Breast epithelium (tissue), 4 donors: ENCODE measurements around the gene FNIP1. TPM values are rescaled to one million over a fixed set of nuclear protein-coding genes. Genes with fewer than 3 reads are reported as not detected.

ENCODE experiments used
- DNase-seq, 2 donors: peaks; one replicate each; pipeline ENCODE4 v3.0.0-alpha.2; 2019; ENCODE audit warnings: low spot score in 2 of 2
- H3K27ac ChIP-seq, 2 donors: fragments of 200-600 bp; sonication (generic) in 1 of 2; one replicate each; pipeline ENCODE4 v1.5.1; 2016 to 2019; ENCODE audit warnings: mild to moderate bottlenecking in 1 of 2
- H3K27me3 ChIP-seq, 2 donors: fragments of 200-600 bp; sonication (generic) in 1 of 2; one replicate each; pipeline versions ENCODE4 v1.5.1 to v1.6.0; 2017 to 2019; ENCODE audit warnings: control low read depth in 1 of 2, mild to moderate bottlenecking in 1 of 2
- H3K36me3 ChIP-seq: fragments of 200-600 bp; one replicate; pipeline ENCODE4 v1.5.1; 2019
- H3K4me1 ChIP-seq, 2 donors: fragments of 200-600 bp; sonication (generic); one replicate each; pipeline ENCODE4 v1.5.1; 2016 to 2019; ENCODE audit warnings: control low read depth in 1 of 2
- H3K4me3 ChIP-seq, 3 donors: fragments of 200-600 bp; sonication (generic); 1 replicate in 2 of 3; 2 replicates in 1 of 3; pipeline ENCODE4 v1.5.1; 2016 to 2019; ENCODE audit warnings: mild to moderate bottlenecking in 3 of 3, moderate library complexity in 2 of 3
- H3K9me3 ChIP-seq, 2 donors: fragments of 200-600 bp; sonication (generic) in 1 of 2; one replicate each; pipeline ENCODE4 v1.5.1; 2016 to 2019; ENCODE audit warnings: control low read depth in 1 of 2
- CTCF ChIP-seq, 3 donors: fragments of 450-650 bp; IDR thresholded peaks; one replicate each; pipeline ENCODE4 v1.5.1; 2016 to 2017; ENCODE audit warnings: antibody characterized with exemption in 3 of 3, mild to moderate bottlenecking in 3 of 3, moderate library complexity in 3 of 3
- POLR2A ChIP-seq: fragments of 450-650 bp; IDR thresholded peaks from one replicate; pipeline ENCODE4 v1.6.1; 2016; ENCODE audit warnings: antibody characterized with exemption, mild to moderate bottlenecking, moderate library complexity
- POLR2AphosphoS5 ChIP-seq, 3 donors: sonication (generic); formaldehyde crosslinking; IDR thresholded peaks; one replicate each; pipeline ENCODE4 v1.6.1; 2017; ENCODE audit warnings: antibody characterized with exemption in 3 of 3
- intact Hi-C: fragments of 100-400 bp; cut with DNase I; formaldehyde crosslinking; loops from one replicate; pipeline ENCODE4 v1.15.1; 2023; ENCODE audit warnings: low total_unique reads
- total RNA-seq, 3 donors: library from RNA; depleted of rRNA; stranded (reverse); fragments of >200 nt; gene quantifications; one replicate each; pipeline ENCODE4 v1.1.0, GENCODE V29; 2016

Gene FNIP1
- total RNA-seq, 3 donors from 2014 or later = 60.3 to 96.3 (median 70.9) TPM

- TF ChIP-seq POLR2AphosphoS5 (IDR thresholded peaks at IDR 0.05) (no peak), CTCF (IDR thresholded peaks at IDR 0.05) (no peak), POLR2A (no peak)
- no peak overlapping the region for H3K4me3 ChIP-seq
- no peak for DNase-seq
- peaks cover 0 to 6% of the 10 kb centered on the region in 2 donors for H3K4me1 ChIP-seq
- H3K9me3 ChIP-seq = peaks cover 0 to 3% of the 10 kb centered on the region in 2 donors
- intact Hi-C loops = loop anchor here (5.0 kb wide), 1 partner anchor 482 kb away; the partner anchor contains the start of gene LYRM7
- no peak overlapping the region for H3K27ac ChIP-seq
- no peaks in the 10 kb centered on the region for H3K27me3 ChIP-seq
- H3K36me3 ChIP-seq = peaks cover 2% of the 10 kb centered on the region
Observed at GRCh38 chr5:131654776-131655175, 142.0 kb downstream of the FNIP1 start.

DNA sequence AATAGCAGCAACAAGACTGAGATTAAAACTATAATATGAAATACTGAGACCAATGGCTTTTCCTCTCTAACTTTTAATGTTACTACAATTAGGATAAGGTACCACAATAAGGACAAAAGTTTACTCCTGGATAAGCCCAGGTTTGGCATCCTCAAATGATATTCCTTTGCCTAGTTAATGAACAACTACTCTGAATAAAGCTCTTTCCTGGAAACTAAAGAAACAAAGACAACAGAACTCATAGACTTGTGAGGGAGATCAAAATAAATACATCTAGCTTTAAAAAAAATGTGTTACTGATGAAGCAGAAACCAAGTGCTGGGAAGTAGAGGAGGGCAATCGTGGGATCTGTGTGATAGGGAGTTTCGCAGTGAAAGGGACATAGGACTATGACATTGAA is 142.5 kb downstream of the FNIP1 start:
- Histone ChIP-seq H3K4me3 (no peak overlapping the region), H3K27ac (no peak overlapping the region), H3K9me3 (no peaks in the 10 kb centered on the region), H3K27me3 (no peaks in the 10 kb centered on the region), H3K4me1 (peaks cover 0 to 6% of the 10 kb centered on the region in 2 donors), H3K36me3 (no peaks in the 10 kb centered on the region)
- intact Hi-C loops = no loop called here
- TF ChIP-seq POLR2AphosphoS5 (IDR thresholded peaks at IDR 0.05) (no peak), POLR2A (no peak)
- DNase-seq = no peak

DNA sequence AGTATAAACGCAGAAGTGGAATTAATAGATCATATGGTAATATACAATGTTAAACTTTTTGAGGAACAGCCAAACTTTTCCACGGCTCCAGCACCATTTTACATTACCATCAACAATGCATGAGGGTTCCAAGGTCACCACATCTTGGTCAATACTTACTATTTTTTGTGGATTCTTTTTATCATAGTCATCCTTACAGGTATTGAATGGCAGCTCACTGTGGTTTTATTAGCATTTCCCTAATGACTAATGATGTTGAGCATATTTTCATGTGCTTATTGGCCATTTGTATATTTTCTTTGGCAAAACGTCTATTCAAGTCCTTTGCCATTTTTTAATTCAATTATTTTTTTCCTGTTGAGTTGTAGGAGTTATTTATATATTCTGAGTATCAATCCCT is 147.7 kb downstream of the FNIP1 start:
- H3K36me3 ChIP-seq = no peaks in the 10 kb centered on the region
- H3K4me1 ChIP-seq = no peaks in the 10 kb centered on the region
- TF ChIP-seq CTCF (IDR thresholded peaks at IDR 0.05) = no peak
- TF ChIP-seq POLR2AphosphoS5 (IDR thresholded peaks at IDR 0.05) = no peak
- no peak for TF ChIP-seq POLR2A
- no peak for DNase-seq
- no peak overlapping the region for H3K4me3 ChIP-seq
- H3K27me3 ChIP-seq = no peaks in the 10 kb centered on the region
- intact Hi-C loops = no loop called here
- no peak overlapping the region for H3K27ac ChIP-seq
- no peaks in the 10 kb centered on the region for H3K9me3 ChIP-seq

DNA sequence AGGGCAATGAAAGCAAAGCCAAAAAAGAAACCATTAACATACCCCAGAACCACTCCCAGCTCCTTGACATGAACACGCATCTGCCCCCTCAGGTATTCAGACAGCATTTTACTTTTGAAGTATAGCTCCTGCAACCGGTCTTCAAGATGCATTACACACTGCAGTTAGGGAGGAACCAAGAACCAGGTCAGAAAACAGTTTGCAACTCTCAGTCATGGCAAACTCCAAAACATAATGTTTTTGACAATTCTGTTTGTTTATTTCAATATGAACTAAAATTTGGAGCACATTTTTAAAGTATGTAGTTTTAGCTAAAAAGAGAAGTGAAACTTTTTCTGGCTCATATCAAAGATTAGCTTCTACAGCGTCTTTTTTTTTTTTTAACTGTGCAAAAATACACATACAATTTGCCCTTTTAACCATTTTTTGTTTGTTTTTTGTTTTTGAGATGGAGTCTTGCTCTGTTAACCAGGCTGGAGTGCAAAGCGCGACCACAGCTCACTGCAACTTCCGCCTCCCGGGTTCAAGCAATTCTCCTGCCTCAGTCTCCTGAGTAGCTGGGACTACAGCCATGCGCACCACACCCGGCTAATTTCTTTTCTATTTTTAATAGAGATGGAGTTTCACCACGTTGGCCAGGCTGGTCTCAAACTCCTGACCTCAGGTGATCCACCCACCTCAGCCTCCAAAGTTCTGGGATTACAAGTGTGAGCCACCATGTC is 149.6 kb downstream of the FNIP1 start:
- Histone ChIP-seq H3K4me1 (no peaks in the 10 kb centered on the region), H3K9me3 (no peaks in the 10 kb centered on the region), H3K36me3 (no peaks in the 10 kb centered on the region), H3K27ac (no peak overlapping the region), H3K27me3 (no peaks in the 10 kb centered on the region), H3K4me3 (no peak overlapping the region)
- DNase-seq = no peak
- intact Hi-C loops = no loop called here
- TF ChIP-seq CTCF (IDR thresholded peaks at IDR 0.05) = no peak
- TF ChIP-seq POLR2A = no peak
- TF ChIP-seq POLR2AphosphoS5 (IDR thresholded peaks at IDR 0.05) = no peak

GRCh38 chr5:131644822-131645221 is 152.0 kb downstream of the FNIP1 start:
- Histone ChIP-seq H3K36me3 (peaks cover 3% of the 10 kb centered on the region), H3K4me3 (no peak overlapping the region), H3K4me1 (no peaks in the 10 kb centered on the region), H3K9me3 (no peaks in the 10 kb centered on the region), H3K27me3 (no peaks in the 10 kb centered on the region), H3K27ac (no peak overlapping the region)
- no peak for TF ChIP-seq POLR2AphosphoS5 (IDR thresholded peaks at IDR 0.05)
- no peak for TF ChIP-seq CTCF (IDR thresholded peaks at IDR 0.05)
- TF ChIP-seq POLR2A = no peak
- intact Hi-C loops = no loop called here
- no peak for DNase-seq
